ENCODE results near the gene DUSP16.

DNA sequence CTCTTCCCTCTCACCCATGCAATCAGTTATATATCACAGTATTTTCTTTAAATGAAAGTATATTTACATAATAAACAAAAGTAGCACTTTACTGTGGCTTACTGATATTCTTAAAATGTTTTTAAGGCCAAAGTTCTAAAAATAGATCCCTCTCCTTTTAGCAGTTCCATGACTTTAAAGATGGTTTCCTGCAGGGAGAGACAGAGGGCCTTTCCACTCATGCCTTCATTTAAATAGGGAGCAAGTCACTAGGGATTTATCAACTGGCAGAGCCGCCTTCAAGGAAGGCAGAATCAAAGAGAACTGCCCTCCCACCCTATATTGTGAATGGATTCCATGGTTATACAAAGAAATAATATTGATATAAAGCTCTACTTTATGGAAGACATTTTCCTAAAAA, 55.5 kb downstream of the DUSP16 start:
- TF ChIP-seq SP1 (IDR thresholded peaks at IDR 0.05) (no peak), ELF4 (IDR thresholded peaks at IDR 0.05) (no peak), ZNF384 (IDR thresholded peaks at IDR 0.05) (no peak), SUZ12 (IDR thresholded peaks at IDR 0.05) (no peak), FOXK2 (IDR thresholded peaks at IDR 0.05) (no peak), BHLHE40 (IDR thresholded peaks at IDR 0.05; ENCODE audit: borderline replicate concordance) (no peak), FOXM1 (IDR thresholded peaks at IDR 0.05; ENCODE audit: borderline replicate concordance) (no peak), ARNT (IDR thresholded peaks at IDR 0.05) (no peak), HDGF (IDR thresholded peaks at IDR 0.05; ENCODE audit: borderline replicate concordance) (no peak), L3MBTL2 (conservative IDR thresholded peaks at IDR 0.05) (no peak)
- TF ChIP-seq, protein P1, sequence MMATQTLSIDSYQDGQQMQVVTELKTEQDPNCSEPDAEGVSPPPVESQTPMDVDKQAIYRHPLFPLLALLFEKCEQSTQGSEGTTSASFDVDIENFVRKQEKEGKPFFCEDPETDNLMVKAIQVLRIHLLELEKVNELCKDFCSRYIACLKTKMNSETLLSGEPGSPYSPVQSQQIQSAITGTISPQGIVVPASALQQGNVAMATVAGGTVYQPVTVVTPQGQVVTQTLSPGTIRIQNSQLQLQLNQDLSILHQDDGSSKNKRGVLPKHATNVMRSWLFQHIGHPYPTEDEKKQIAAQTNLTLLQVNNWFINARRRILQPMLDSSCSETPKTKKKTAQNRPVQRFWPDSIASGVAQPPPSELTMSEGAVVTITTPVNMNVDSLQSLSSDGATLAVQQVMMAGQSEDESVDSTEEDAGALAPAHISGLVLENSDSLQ (IDR thresholded peaks at IDR 0.05): no peak

Measured in HEK293T (cell line).